Activated CD4-positive, CD25-positive, alpha-beta regulatory T cell treated with anti-CD3 and anti-CD28 coated beads, Interleukin-2, amount 50 U/mL, for 16 hours (primary cell): Measurements from ENCODE around the gene NAA60.

ENCODE experiments used
- DNase-seq: peaks from one replicate; pipeline ENCODE4 v3.0.0-alpha.2; 2020; ENCODE audit warnings: low read depth, low spot score

Gene NAA60

GRCh38 chr16:3443108-3444031 lies at the start of gene NAA60, which contains the start of gene ZNF597:
NAA60 (plus strand) TSS chr16:3443680; CDS start chr16:3476228, 32,548 bp downstream.
ZNF597 (minus strand) TSS chr16:3443504; CDS start chr16:3443153, 351 bp downstream.
- peak; percentile 60 for DNase-seq

GRCh38 chr16:3400446-3400778 lies 43.1 kb upstream of the NAA60 start:
- no peak for DNase-seq

GRCh38 chr16:3400779-3401688 lies 42.4 kb upstream of the NAA60 start, which contains the start of the genes ZNF174 and ZSCAN32:
ZNF174 (plus strand) TSS chr16:3401215; CDS start chr16:3402005, 790 bp downstream.
ZSCAN32 (minus strand) TSS chr16:3401004; CDS start chr16:3397557, 3,447 bp downstream.
- peak; percentile 98 for DNase-seq

GRCh38 chr16:3401719-3402397 lies 41.6 kb upstream of the NAA60 start:
- no peak for DNase-seq

- DNase-seq, result no peak
Observed at GRCh38 chr16:3408561-3409197, 34.8 kb upstream of the NAA60 start.

- DNase-seq, result no peak
Observed at GRCh38 chr16:3413730-3414379, 29.6 kb upstream of the NAA60 start.

- peak; percentile 13 for DNase-seq
Observed at GRCh38 chr16:3431779-3432219, 11.7 kb upstream of the NAA60 start.

GRCh38 chr16:3434373-3434772 lies 9.1 kb upstream of the NAA60 start:
- DNase-seq, result no peak

- no peak for DNase-seq
Observed at GRCh38 chr16:3439637-3440036, 3.8 kb upstream of the NAA60 start.

- DNase-seq, result no peak
Observed at GRCh38 chr16:3444032-3444388, 530 bp downstream of the NAA60 start.

GRCh38 chr16:3454093-3454492 lies 10.6 kb downstream of the NAA60 start:
- no peak for DNase-seq

- DNase-seq, result no peak
Observed at GRCh38 chr16:3454631-3455147, 11.2 kb downstream of the NAA60 start.

- peak; percentile 76 for DNase-seq
Observed at GRCh38 chr16:3457434-3458252, 14.2 kb downstream of the NAA60 start.

- DNase-seq, result no peak
Observed at GRCh38 chr16:3458278-3458851, 14.9 kb downstream of the NAA60 start.

- no peak for DNase-seq
Observed at GRCh38 chr16:3458852-3459361, 15.4 kb downstream of the NAA60 start.

GRCh38 chr16:3459401-3460090 lies 16.1 kb downstream of the NAA60 start:
- DNase-seq, result no peak

GRCh38 chr16:3460121-3460520 lies 16.6 kb downstream of the NAA60 start:
- no peak for DNase-seq

- no peak for DNase-seq
Observed at GRCh38 chr16:3460585-3460984, 17.1 kb downstream of the NAA60 start.
